GM13977 (cell line): ENCODE results near the gene PCTP.

Experiments used
- DNase-seq: peaks from one replicate; pipeline ENCODE4 v3.0.0; 2012; ENCODE audit warnings: low spot score
- CTCF ChIP-seq: IDR thresholded peaks from 2 replicates; pipeline ENCODE4 v1.5.1; 2012; ENCODE audit warnings: mild to moderate bottlenecking, control low read depth; ENCODE audit not compliant: insufficient read depth; ENCODE audit errors: extremely low read depth, missing control alignments
- in situ Hi-C: fragments of 300-500 bp; cut with MboI; formaldehyde crosslinking; loops from one replicate; pipeline ENCODE4 v1.12.0; 2022; ENCODE audit warnings: low sequenced_read_pairs, low pct_unique_long_range_greater_than_20kb, mixed read lengths, inconsistent platforms; ENCODE audit not compliant: unreplicated experiment

The PCTP gene

GRCh38 chr17:55762086-55762858 is 11.4 kb downstream of the PCTP start:
- DNase-seq = no peak
- in situ Hi-C loops = no loop called here
- no peak for TF ChIP-seq CTCF

GRCh38 chr17:55763856-55764255 is 13.0 kb downstream of the PCTP start:
- in situ Hi-C loops = no loop called here
- no peak for DNase-seq
- TF ChIP-seq CTCF = no peak

GRCh38 chr17:55764610-55765009 is 13.8 kb downstream of the PCTP start:
- TF ChIP-seq CTCF = no peak
- DNase-seq = no peak
- in situ Hi-C loops = no loop called here

- DNase-seq = no peak
- no peak for TF ChIP-seq CTCF
- in situ Hi-C loops = no loop called here
Observed at GRCh38 chr17:55765472-55765871, 14.6 kb downstream of the PCTP start.

- in situ Hi-C loops = no loop called here
- no peak for TF ChIP-seq CTCF
- DNase-seq = no peak
Observed at GRCh38 chr17:55768936-55769624, 18.2 kb downstream of the PCTP start.

GRCh38 chr17:55769625-55770000 is 18.8 kb downstream of the PCTP start:
- no peak for TF ChIP-seq CTCF
- in situ Hi-C loops = no loop called here
- no peak for DNase-seq
